Measurements from ENCODE around the gene VTI1A. TPM values are rescaled to one million over a fixed set of nuclear protein-coding genes. Genes with fewer than 3 reads are reported as not detected.

VTI1A gene
- total and polyA plus RNA-seq, 4 donors, result 5.5 to 26.9 (median 13.1) TPM

DNA sequence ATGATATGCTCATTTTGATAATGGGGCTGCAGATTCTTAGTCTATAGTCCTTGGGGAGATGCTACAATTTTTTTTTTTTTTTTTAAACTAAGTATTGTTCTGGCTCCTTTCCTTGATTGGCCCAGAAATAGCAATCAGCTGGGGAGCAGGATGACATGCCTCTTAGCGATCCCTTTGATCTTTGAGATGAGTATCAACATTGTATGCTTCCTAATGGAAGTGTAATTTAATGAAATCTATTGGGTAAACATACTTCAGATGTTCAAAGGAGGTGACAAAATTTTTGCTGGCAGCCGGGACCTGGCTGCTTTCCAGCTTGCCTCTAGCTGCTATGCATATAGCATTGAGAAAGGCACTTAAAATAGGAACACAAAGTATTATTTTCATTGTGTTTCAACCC lies 43.5 kb downstream of the VTI1A start (continued):
- TF ChIP-seq, protein P1, sequence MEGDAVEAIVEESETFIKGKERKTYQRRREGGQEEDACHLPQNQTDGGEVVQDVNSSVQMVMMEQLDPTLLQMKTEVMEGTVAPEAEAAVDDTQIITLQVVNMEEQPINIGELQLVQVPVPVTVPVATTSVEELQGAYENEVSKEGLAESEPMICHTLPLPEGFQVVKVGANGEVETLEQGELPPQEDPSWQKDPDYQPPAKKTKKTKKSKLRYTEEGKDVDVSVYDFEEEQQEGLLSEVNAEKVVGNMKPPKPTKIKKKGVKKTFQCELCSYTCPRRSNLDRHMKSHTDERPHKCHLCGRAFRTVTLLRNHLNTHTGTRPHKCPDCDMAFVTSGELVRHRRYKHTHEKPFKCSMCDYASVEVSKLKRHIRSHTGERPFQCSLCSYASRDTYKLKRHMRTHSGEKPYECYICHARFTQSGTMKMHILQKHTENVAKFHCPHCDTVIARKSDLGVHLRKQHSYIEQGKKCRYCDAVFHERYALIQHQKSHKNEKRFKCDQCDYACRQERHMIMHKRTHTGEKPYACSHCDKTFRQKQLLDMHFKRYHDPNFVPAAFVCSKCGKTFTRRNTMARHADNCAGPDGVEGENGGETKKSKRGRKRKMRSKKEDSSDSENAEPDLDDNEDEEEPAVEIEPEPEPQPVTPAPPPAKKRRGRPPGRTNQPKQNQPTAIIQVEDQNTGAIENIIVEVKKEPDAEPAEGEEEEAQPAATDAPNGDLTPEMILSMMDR (IDR thresholded peaks at IDR 0.05; ENCODE audit: low read depth, low read length, missing input control), result no peak
- TF ChIP-seq, protein P2, sequence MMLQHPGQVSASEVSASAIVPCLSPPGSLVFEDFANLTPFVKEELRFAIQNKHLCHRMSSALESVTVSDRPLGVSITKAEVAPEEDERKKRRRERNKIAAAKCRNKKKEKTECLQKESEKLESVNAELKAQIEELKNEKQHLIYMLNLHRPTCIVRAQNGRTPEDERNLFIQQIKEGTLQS (IDR thresholded peaks at IDR 0.05), result no peak
- TF ChIP-seq HNF4G (IDR thresholded peaks at IDR 0.05) (no peak), TAF1 (conservative IDR thresholded peaks at IDR 0.05) (no peak), RAD21 (IDR thresholded peaks at IDR 0.05) (no peak), NR2F2 (IDR thresholded peaks at IDR 0.05) (no peak), GABPA (IDR thresholded peaks at IDR 0.05 in 1 of 2, conservative IDR thresholded peaks at IDR 0.05 in 1 of 2) (no peak), EGR1 (IDR thresholded peaks at IDR 0.05; ENCODE audit: low read depth in 2 of 2) (no peak), JUND (IDR thresholded peaks at IDR 0.05) (no peak)

- no peaks in the 10 kb centered on the region for H3K9me3 ChIP-seq (ENCODE audit: control insufficient read depth in 4 of 4, low read length in 3 of 4)
- TF ChIP-seq YY1 (IDR thresholded peaks at IDR 0.05) (no peak), FOXA2 (IDR thresholded peaks at IDR 0.05) (no peak), HNF4A (conservative IDR thresholded peaks at IDR 0.05) (no peak), JUND (IDR thresholded peaks at IDR 0.05) (no peak), FOXA1 (IDR thresholded peaks at IDR 0.05) (no peak), MAX (IDR thresholded peaks at IDR 0.05) (no peak), NR2F2 (IDR thresholded peaks at IDR 0.05) (no peak), TAF1 (conservative IDR thresholded peaks at IDR 0.05) (no peak), REST (IDR thresholded peaks at IDR 0.05) (no peak), RAD21 (IDR thresholded peaks at IDR 0.05) (no peak)
- TF ChIP-seq, protein P2 (IDR thresholded peaks at IDR 0.05), result no peak
- TF ChIP-seq, protein P1 (IDR thresholded peaks at IDR 0.05; ENCODE audit: low read depth, low read length, missing input control), result no peak
- no peaks in the 10 kb centered on the region for H3K27me3 ChIP-seq (ENCODE audit: control insufficient read depth in 4 of 4, insufficient read depth in 4 of 4, low read length in 3 of 4)
- H3K9ac ChIP-seq (ENCODE audit: low read depth in 1 of 2, low read length in 2 of 2), result no peak overlapping the region
- H3K4me3 ChIP-seq (ENCODE audit: low read depth in 1 of 3, low read length in 3 of 3), result no peak overlapping the region
- DNase-seq (ENCODE audit: low spot score), result no peak
- H3K27ac ChIP-seq (ENCODE audit: low read depth in 1 of 2, low read length in 2 of 2), result no peak overlapping the region
- no peaks in the 10 kb centered on the region for H3K4me1 ChIP-seq (ENCODE audit: control insufficient read depth in 4 of 4, insufficient read depth in 4 of 4, low read length in 3 of 4)
- H3K36me3 ChIP-seq (ENCODE audit: control insufficient read depth in 4 of 4, insufficient read depth in 3 of 4, low read depth in 1 of 4, low read length in 3 of 4), result no peaks in the 10 kb centered on the region
Measured at GRCh38 chr10:112491144-112491543, 44.1 kb downstream of the VTI1A start.

Measured in liver (tissue), 9 donors.